GM13976 (cell line): ENCODE results near the gene FOXP1.

Experiments used
- DNase-seq: peaks from one replicate; pipeline ENCODE4 v3.0.0; 2012; ENCODE audit warnings: low spot score
- CTCF ChIP-seq: IDR thresholded peaks from 2 replicates; pipeline ENCODE4 v1.5.1; 2012; ENCODE audit warnings: borderline replicate concordance, mild to moderate bottlenecking; ENCODE audit not compliant: insufficient read depth; ENCODE audit errors: extremely low read depth, missing control alignments, control extremely low read depth
- in situ Hi-C: fragments of 300-500 bp; cut with MboI; formaldehyde crosslinking; loops from one replicate; pipeline ENCODE4 v1.12.0; 2022; ENCODE audit warnings: low sequenced_read_pairs, mixed read lengths, inconsistent platforms; ENCODE audit not compliant: unreplicated experiment

Gene FOXP1

GRCh38 chr3:71387586-71387985 is 195.9 kb downstream of the FOXP1 start:
- in situ Hi-C loops = no loop called here
- no peak for DNase-seq
- no peak for TF ChIP-seq CTCF

- DNase-seq = no peak
- TF ChIP-seq CTCF = no peak
- in situ Hi-C loops = no loop called here
These were observed 198.5 kb downstream of the FOXP1 start for GRCh38 chr3:71384837-71385716.

- in situ Hi-C loops = no loop called here
- DNase-seq = no peak
- no peak for TF ChIP-seq CTCF
These were observed 199.1 kb downstream of the FOXP1 start for GRCh38 chr3:71384388-71384787.

- DNase-seq = no peak
- in situ Hi-C loops = no loop called here
- TF ChIP-seq CTCF = no peak
These were observed 203.4 kb downstream of the FOXP1 start for GRCh38 chr3:71380096-71380495.

- in situ Hi-C loops = no loop called here
- DNase-seq = no peak
- TF ChIP-seq CTCF = no peak
These were observed 205.0 kb downstream of the FOXP1 start for GRCh38 chr3:71378509-71378908.

- TF ChIP-seq CTCF = no peak
- no peak for DNase-seq
- in situ Hi-C loops = no loop called here
These were observed 206.6 kb downstream of the FOXP1 start for GRCh38 chr3:71376911-71377310.

GRCh38 chr3:71376503-71376902 is 207.0 kb downstream of the FOXP1 start:
- in situ Hi-C loops = no loop called here
- DNase-seq = no peak
- no peak for TF ChIP-seq CTCF
